Measurements from ENCODE around the gene ANKRD13C.
A peak's percentile ranks its signal among the peaks of the same experiment; 100 is the strongest.
"Not testable (repeated sequence)": the region's sequence is repeated elsewhere in the genome, so short reads cannot be mapped to it uniquely, and the experiment has no call there.

ANKRD13C gene, protein sequence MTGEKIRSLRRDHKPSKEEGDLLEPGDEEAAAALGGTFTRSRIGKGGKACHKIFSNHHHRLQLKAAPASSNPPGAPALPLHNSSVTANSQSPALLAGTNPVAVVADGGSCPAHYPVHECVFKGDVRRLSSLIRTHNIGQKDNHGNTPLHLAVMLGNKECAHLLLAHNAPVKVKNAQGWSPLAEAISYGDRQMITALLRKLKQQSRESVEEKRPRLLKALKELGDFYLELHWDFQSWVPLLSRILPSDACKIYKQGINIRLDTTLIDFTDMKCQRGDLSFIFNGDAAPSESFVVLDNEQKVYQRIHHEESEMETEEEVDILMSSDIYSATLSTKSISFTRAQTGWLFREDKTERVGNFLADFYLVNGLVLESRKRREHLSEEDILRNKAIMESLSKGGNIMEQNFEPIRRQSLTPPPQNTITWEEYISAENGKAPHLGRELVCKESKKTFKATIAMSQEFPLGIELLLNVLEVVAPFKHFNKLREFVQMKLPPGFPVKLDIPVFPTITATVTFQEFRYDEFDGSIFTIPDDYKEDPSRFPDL

DNA sequence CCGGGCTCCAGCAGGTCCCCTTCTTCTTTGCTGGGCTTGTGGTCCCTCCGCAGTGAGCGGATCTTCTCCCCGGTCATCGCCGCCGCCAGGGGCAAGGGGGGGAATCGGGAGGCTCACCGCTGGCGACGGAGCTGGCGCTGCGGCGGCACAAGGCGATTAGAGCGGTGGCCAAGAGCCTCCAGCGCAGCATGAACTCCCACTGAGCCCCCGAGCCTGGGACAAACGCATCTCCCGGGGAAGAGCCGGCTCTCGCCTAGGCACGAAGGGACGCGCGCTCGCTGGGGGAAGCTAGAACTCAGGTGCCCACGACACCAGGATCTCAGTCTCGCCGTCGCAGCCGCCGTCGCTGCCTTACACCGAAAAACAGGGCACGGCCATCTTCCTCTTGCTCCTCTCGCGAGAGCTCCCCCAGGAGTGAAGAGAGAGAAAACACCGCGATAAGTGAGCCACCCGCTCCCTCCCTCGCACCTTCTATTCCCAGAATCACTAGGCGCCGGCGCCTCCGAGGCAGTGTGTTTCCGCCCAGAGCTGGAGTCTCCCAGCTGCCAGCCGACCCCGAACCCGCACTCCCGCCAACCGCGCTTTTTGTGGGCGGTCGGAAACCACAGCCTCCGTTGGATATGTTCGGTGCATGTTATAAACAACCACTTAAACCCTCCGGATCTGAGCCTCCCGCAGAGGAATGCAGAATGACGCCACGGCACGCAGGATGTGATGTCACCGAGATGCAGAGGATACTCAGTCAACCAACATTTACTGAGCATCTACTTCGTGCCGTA lies at the start of gene ANKRD13C:
Gene ANKRD13C, minus strand, starts transcription at position 391 of the 779 bp plus-strand sequence. Its CDS starts 314 bp downstream, at position 77.
- DNase-seq (ENCODE audit: low spot score) = peak; percentile 96

- DNase-seq (ENCODE audit: low spot score) = no peak
Measured at GRCh38 chr1:70403759-70404158, 49.2 kb upstream of the ANKRD13C start.

- DNase-seq (ENCODE audit: low spot score) = no peak
Measured at GRCh38 chr1:70401974-70402373, 47.5 kb upstream of the ANKRD13C start.

DNA sequence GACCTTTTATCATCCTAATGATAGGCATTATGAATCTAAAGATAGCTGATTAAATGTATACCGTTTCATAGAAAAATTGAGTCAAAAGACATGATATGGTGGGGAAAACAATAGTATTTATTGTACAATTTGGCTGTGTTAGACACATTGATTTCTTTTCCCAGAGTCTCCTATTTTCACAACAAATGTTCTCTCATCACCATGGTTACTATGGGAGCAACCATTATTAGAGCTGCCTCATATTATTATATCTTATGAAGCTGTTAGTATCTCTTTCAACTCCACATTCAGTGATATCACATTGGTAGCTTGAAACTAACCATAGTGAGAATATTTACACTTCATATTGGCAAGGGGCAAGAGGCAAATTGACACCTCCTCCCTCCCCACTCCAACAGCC lies 45.8 kb upstream of the ANKRD13C start:
- no peak for DNase-seq (ENCODE audit: low spot score)

DNA sequence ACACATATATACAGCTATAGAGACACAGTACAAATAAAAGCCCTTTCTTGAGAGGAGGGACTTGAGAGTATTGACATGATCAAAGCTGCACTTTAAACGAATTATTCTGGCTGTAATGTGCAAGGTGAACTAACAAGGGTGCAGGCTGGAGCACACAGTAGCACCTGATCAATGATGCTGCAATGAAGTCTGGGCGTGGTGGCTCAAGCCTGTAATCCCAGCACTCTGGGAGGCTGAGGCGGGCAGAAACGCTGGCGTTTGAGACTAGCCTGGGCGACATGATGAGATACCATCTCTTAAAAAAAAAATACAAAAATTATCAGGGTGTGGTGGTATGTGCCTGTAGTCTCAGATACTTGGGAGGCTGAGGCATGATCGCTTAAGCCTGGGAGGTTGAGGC lies 42.5 kb upstream of the ANKRD13C start:
- no peak for DNase-seq (ENCODE audit: low spot score)

GRCh38 chr1:70396607-70397006 lies 42.1 kb upstream of the ANKRD13C start:
- no peak for DNase-seq (ENCODE audit: low spot score)

DNA sequence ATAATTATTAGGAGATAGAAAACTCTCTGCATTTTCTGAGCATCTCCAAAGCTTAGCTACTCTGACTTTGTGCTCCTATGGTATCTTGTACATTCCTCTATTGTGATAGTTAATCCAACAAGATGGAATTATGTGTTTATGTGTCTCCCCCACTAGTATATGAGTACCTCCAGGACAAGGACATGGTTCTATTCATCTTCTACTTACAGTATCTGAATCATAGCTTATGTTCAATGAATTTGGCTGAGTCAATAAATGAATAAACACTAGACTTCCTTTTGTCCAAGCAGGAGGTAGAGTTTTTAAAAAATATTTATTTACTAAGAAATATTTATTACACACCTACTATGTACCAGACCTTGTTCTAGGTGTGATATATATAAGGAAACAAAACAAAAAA lies 38.1 kb upstream of the ANKRD13C start:
- no peak for DNase-seq (ENCODE audit: low spot score)

- no peak for DNase-seq (ENCODE audit: low spot score)
Measured at GRCh38 chr1:70387507-70387906, 33.0 kb upstream of the ANKRD13C start.

DNA sequence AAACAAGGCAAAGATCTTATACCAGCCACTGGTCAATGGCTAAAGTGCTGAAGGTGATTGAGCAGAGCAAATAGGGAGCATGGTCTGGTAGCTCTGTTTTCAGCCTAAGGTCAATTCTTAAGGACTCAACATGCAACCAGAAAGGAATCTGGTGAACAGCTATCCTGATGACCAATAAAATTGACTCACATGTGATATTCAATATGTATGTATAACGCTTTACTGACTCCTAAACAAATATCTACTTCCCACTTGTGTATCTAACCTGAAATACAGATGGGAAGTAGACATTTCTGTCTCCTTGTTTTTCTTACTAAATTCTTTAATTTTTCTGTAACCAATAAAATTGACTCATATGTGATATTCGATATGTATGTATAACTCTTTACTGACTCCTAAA lies 31.6 kb upstream of the ANKRD13C start:
- no peak for DNase-seq (ENCODE audit: low spot score)

DNA sequence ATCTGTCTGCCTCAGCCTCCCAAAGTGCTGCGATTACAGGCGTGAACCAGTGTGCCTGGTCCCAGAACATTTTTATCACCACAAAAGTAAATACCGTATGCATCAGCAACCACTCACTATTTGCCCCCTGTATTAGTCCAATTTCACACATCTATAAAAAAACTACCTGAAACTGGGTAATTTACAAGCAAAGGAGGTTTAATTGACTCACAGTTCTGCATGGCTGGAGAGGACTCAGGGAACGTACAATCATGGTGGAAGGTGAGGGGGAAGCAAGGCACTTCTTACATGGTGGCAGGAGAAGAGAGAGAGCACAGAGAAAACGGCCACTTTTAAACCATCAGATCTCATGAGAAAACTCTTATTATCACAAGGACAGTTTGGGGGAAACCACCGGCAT lies 31.0 kb upstream of the ANKRD13C start:
- no peak for DNase-seq (ENCODE audit: low spot score)

DNA sequence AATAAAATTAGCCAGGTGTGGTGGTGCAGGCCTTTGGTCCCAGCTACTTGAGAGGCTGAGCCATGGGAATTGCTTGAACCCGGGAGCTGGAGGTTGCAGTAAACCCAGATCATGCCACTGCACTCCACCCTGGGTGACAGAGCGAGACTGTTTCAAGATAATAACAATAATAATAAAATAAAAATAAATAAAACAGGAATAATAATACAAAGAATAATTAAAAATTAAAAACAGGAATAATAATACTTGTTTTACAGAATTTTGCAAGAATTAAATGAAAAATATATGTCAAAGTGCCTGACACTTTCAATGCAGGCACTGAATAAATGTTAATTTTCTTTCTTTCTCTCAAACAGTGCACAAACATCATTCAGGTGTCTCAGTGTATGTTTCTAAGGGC lies 30.0 kb upstream of the ANKRD13C start:
- DNase-seq (ENCODE audit: low spot score) = no peak

GRCh38 chr1:70383483-70383882 lies 29.0 kb upstream of the ANKRD13C start:
- no peak for DNase-seq (ENCODE audit: low spot score)

DNA sequence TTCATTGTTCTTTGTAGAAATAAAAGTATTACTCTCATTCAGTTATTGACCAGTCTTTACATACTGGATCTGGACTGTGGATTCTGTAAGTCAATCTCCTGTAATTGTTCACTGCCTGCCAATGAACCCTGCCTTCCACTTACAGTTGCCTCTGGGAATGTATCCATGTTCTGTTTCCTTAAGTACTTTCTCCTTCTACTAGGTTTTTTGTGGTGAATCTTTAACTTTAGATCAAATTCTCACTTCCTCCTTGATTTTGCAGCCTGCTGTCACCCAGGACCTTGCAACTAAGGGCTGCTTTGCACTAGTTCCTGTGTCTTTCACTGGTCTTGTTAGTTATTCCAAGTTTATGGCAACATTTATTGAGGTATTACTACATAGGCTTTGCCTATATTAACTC lies 28.2 kb upstream of the ANKRD13C start:
- no peak for DNase-seq (ENCODE audit: low spot score)

DNA sequence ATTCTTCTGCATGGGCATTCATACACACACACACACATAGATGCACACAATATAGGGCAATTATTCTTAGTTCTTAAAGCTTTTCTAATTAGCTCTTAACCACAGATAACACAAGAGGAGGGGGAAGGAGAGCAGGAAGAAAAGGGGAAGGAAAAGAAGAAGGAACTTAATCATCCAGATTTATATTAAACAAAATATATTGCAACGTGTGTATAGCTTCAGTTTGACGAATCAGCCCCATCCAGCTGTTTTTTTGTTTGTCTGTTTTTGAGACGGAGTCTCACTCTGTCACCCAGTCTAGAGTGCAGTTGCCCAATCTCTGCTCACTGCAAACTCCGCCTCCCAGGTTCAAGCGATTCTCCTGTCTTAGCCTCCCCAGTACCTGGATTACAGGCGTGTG lies 21.7 kb upstream of the ANKRD13C start:
- no peak for DNase-seq (ENCODE audit: low spot score)

- not testable (repeated sequence) for DNase-seq (ENCODE audit: low spot score)
Measured at GRCh38 chr1:70373580-70373979, 19.1 kb upstream of the ANKRD13C start.

- DNase-seq (ENCODE audit: low spot score) = no peak
Measured at GRCh38 chr1:70372426-70372825, 17.9 kb upstream of the ANKRD13C start.

GRCh38 chr1:70371586-70371985 lies 17.1 kb upstream of the ANKRD13C start:
- DNase-seq (ENCODE audit: low spot score) = not testable (repeated sequence)

DNA sequence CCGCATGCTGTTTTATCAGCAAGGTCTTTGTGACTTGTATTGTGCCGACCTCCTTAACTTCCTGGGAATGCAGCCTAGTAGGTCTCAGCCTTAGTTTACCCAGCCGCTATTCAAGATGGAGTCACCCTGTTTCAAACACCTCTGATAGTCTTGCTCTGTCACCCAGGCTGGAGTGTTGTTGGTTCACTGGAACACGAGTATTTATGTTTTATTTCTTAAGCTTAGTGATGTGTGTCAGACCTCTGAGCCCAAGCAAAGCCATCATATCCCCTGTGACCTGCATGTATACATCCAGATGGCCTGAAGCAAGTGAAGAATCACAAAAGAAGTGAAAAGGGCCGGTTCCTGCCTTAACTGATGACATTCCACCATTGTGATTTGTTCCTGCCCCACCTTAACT lies 12.9 kb upstream of the ANKRD13C start:
- not testable (repeated sequence) for DNase-seq (ENCODE audit: low spot score)

DNA sequence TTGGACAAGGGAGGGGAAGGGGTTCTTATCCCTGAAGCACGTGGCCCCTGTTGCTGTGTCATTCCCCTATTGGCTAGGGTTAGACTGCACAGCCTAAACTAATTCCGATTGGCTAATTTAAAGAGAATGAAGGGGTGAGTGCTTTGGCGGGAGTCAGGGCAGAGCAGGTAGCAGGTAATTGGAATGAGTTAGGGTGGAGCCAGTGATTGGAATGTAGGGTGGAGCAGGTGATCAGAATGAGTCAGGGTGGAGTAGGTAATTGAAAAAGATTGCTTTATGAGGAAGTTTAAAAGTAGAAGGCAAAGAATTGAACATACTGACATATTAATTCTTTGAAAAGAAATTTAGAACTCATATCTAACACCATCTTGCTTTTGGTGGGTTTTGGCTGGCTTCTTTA lies 12.5 kb upstream of the ANKRD13C start:
- DNase-seq (ENCODE audit: low spot score) = not testable (repeated sequence)

DNA sequence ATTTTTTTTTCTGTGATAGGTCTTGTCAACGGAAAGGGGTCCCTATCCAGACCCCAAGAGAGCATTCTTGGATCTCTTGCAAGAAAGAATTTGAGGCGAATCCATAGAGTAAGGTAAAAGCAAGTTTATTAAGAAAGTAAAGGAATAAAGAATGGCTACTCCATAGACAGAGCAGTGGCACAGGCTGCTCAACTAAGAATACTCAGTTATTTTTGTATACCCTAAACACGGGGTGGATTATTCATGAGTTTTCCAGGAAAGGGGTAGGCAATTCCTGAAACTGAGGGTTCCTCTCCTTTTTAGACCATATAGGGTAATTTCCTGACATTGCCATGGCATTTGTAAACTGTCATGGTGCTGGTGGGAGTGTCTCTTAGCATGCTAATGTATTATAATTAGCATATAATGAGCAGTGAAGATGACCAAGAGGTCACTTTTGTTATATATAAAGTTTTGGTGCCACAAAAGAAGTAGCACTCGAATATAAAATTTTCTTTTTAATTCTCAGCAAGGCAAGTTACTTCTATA lies 12.0 kb upstream of the ANKRD13C start:
- not testable (repeated sequence) for DNase-seq (ENCODE audit: low spot score)

DNA sequence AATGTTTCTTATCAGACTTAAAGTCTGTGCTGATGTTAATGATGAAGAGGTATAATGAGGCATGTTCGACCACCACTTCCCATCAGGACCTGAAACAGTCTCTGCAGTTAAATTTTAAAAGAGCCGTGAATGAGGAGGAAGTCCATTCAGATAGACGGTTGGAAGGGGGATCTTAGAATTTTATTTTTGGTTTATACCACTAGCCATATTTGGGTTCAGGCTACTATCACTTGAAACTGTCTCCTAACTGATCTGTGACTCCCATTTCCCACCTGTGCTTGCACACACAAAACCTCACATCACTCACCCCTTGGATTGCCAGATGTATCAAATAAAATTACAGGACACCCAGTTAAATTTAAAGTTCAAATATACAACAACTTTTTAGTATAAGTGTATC lies 9.9 kb upstream of the ANKRD13C start:
- no peak for DNase-seq (ENCODE audit: low spot score)

DNA sequence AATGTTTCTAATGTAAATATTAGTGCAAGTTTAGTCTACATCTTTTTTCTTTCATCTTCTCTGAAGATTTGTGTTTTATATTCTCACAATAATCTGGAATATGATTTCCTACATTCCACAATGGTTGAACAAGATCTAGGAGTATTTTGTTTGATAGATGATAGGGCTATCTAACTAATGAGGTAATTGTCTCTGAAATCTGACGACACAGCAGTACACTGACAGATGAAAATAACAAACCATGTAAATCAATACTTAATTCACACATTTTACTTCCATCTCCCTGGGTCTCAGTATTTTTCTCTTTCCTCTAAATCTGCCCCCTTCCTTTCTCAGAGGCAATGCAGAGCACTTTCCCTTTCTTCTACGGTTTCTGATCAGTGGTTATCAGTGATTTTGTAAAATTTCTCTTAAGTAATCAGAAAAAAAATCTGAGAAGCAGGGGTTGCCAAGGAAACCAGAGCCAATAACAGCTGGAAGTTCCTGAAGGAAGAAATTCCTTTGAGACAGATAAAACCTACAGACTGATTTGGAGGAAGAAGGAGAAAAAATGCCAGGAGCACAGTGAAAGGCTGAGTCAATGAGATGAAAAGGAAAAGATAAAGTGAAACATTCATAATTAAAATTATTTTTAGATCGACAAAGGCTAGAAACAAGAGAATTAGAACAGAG lies 7.3 kb upstream of the ANKRD13C start:
- DNase-seq (ENCODE audit: low spot score) = peak; percentile 20
